ENCODE data around the gene PEAK1. TPM values are rescaled to one million over a fixed set of nuclear protein-coding genes. Genes with fewer than 3 reads are reported as not detected.
"Not testable (repeated sequence)": the region's sequence is repeated elsewhere in the genome, so short reads cannot be mapped to it uniquely, and the experiment has no call there.

PEAK1 gene
- total and polyA plus RNA-seq, 2 donors (not counting 3 experiments of a cell fraction or from before 2014, with no cell fraction given) = 17.9 to 91.9 TPM

DNA sequence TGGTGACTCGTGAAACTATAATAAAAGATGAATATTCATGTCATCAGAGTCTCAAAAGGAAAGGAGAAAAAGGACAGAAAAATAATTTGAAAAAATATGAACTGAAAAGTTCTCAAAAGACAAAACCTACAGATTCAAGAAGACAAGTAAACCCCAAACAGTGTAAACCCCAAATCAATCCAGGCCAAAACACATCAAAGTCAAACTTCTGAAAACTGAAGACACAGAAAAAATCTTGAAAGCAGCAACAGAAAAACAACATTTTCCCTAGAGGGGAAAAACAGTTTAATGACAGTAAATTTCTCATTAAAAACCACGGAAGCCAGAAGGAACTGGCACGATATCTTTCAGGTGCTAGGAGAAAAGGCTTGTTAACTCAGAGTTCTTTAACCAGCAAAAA lies 143.8 kb downstream of the PEAK1 start:
- no peak overlapping the region for H3K4me2 ChIP-seq (ENCODE audit: insufficient read depth, low read length)
- dilution Hi-C loops (cut with MboI; ENCODE audit: extremely low pct_ligation_motif_present, low sequenced_read_pairs) = no loop called here
- H2AFZ ChIP-seq (ENCODE audit: low read depth, low read length) = no peak overlapping the region
- no peak overlapping the region for H3K27ac ChIP-seq (ENCODE audit: insufficient read depth, low read depth, low read length)
- ChIA-PET CTCF (no interaction called here), POLR2A (no interaction called here)
- DNase-seq (ENCODE audit: low read depth, low spot score) = no peak
- H3K4me3 ChIP-seq (replicated peaks in 1 of 3; ENCODE audit: insufficient read depth in 1 of 3, low read depth in 1 of 3, low read length in 3 of 3) = no peak overlapping the region
- FAIRE-seq = no peak
- H3K4me1 ChIP-seq (ENCODE audit: control insufficient read depth, extremely low read depth, insufficient read depth, low read length) = no peaks in the 10 kb centered on the region
- no TSS peak for BruUV-seq (replicated peaks)
- H3K9me1 ChIP-seq (replicated peaks; ENCODE audit: control insufficient read depth, extremely low read depth, insufficient read depth, low read length) = no peaks in the 10 kb centered on the region
- no peaks in the 10 kb centered on the region for H3K9me3 ChIP-seq (replicated peaks; ENCODE audit: control insufficient read depth, insufficient read depth, low read length)
- H3K79me2 ChIP-seq (ENCODE audit: control insufficient read depth, insufficient read depth, low read length) = peaks cover 4% of the 10 kb centered on the region
- TF ChIP-seq, protein P1, sequence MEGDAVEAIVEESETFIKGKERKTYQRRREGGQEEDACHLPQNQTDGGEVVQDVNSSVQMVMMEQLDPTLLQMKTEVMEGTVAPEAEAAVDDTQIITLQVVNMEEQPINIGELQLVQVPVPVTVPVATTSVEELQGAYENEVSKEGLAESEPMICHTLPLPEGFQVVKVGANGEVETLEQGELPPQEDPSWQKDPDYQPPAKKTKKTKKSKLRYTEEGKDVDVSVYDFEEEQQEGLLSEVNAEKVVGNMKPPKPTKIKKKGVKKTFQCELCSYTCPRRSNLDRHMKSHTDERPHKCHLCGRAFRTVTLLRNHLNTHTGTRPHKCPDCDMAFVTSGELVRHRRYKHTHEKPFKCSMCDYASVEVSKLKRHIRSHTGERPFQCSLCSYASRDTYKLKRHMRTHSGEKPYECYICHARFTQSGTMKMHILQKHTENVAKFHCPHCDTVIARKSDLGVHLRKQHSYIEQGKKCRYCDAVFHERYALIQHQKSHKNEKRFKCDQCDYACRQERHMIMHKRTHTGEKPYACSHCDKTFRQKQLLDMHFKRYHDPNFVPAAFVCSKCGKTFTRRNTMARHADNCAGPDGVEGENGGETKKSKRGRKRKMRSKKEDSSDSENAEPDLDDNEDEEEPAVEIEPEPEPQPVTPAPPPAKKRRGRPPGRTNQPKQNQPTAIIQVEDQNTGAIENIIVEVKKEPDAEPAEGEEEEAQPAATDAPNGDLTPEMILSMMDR (IDR thresholded peaks at IDR 0.05; ENCODE audit: extremely low read depth in 1 of 2, insufficient read depth in 1 of 2, low read depth in 1 of 2, low read length in 2 of 2) = no peak
- TF ChIP-seq GATA2 (IDR thresholded peaks at IDR 0.05; ENCODE audit: insufficient read depth, insufficient read length, low read depth, low read length) = no peak
- no peak for TF ChIP-seq POLR2A (IDR thresholded peaks at IDR 0.05; ENCODE audit: low read depth, low read length)
- no peak for TF ChIP-seq POLR2AphosphoS5 (IDR thresholded peaks at IDR 0.05; ENCODE audit: insufficient read depth, low read depth, low read length)
- TF ChIP-seq FOS (IDR thresholded peaks at IDR 0.05; ENCODE audit: borderline replicate concordance, insufficient read depth, low read length) = no peak
- TF ChIP-seq MYC (IDR thresholded peaks at IDR 0.05; ENCODE audit: low read depth, low read length) = no peak
- no peak for TF ChIP-seq EZH2 (IDR thresholded peaks at IDR 0.05; ENCODE audit: borderline replicate concordance, low read depth, low read length, severe bottlenecking)
- TF ChIP-seq, protein P2, sequence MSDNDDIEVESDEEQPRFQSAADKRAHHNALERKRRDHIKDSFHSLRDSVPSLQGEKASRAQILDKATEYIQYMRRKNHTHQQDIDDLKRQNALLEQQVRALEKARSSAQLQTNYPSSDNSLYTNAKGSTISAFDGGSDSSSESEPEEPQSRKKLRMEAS (IDR thresholded peaks at IDR 0.05; ENCODE audit: insufficient read depth, insufficient read length) = no peak
- no peak for TF ChIP-seq JUN (IDR thresholded peaks at IDR 0.05; ENCODE audit: borderline replicate concordance, insufficient read depth, insufficient read length, low read depth)
- H3K36me3 ChIP-seq (ENCODE audit: control insufficient read depth in 2 of 2, extremely low read depth in 1 of 2, insufficient read depth in 2 of 2, low read length in 2 of 2) = peaks cover 0 to 4% of the 10 kb centered on the region in 2 experiments
- H3K27me3 ChIP-seq (ENCODE audit: control insufficient read depth in 2 of 2, insufficient read depth in 2 of 2, low read length in 2 of 2) = no peaks in the 10 kb centered on the region
- H4K20me1 ChIP-seq (replicated peaks; ENCODE audit: control insufficient read depth, extremely low read depth, insufficient read depth, low read length) = no peaks in the 10 kb centered on the region
- intact Hi-C loops (cut with micrococcal nuclease) = no loop called here
- H3K9ac ChIP-seq (replicated peaks; ENCODE audit: extremely low read depth, insufficient read depth, low read length) = no peak overlapping the region

DNA sequence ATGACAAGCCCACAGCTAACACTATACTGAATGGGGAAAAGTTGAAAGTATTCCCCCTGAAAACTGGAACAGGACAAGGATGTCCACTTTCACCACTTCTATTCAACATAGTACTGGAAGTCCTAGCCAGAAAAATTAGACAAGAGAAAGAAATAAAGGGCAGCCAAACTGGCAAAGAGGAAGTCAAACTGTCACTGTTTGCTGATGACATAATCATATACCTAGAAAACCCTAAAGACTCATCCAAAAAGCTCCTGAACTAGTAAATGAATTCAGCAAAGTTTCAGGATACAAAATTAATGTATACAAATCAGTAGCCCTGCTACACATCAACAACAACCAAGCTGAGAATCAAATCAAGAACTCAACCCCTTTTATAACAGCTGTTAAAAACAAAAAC lies 146.8 kb downstream of the PEAK1 start:
- DNase-seq (ENCODE audit: low read depth, low spot score); dilution Hi-C loops (cut with MboI; ENCODE audit: extremely low pct_ligation_motif_present, low sequenced_read_pairs): not testable (repeated sequence)
- CTCF ChIA-PET = interaction anchor here (1.3 kb wide), 1 partner anchor 270 kb away, joined by 4 read pairs; no protein-coding TSS in a partner anchor

More for the DNA sequence above, 146.8 kb downstream of the PEAK1 start:
- H3K4me2 ChIP-seq (ENCODE audit: insufficient read depth, low read length); H2AFZ ChIP-seq (ENCODE audit: low read depth, low read length); H3K79me2 ChIP-seq (ENCODE audit: control insufficient read depth, insufficient read depth, low read length); H4K20me1 ChIP-seq (replicated peaks; ENCODE audit: control insufficient read depth, extremely low read depth, insufficient read depth, low read length); intact Hi-C loops (cut with micrococcal nuclease); H3K27me3 ChIP-seq (ENCODE audit: control insufficient read depth in 2 of 2, insufficient read depth in 2 of 2, low read length in 2 of 2); BruUV-seq (replicated peaks); H3K27ac ChIP-seq (ENCODE audit: insufficient read depth, low read depth, low read length); FAIRE-seq; H3K4me3 ChIP-seq (replicated peaks in 1 of 3; ENCODE audit: insufficient read depth in 1 of 3, low read depth in 1 of 3, low read length in 3 of 3); H3K36me3 ChIP-seq (ENCODE audit: control insufficient read depth in 2 of 2, extremely low read depth in 1 of 2, insufficient read depth in 2 of 2, low read length in 2 of 2); H3K9me1 ChIP-seq (replicated peaks; ENCODE audit: control insufficient read depth, extremely low read depth, insufficient read depth, low read length); POLR2A ChIA-PET; H3K9ac ChIP-seq (replicated peaks; ENCODE audit: extremely low read depth, insufficient read depth, low read length); H3K9me3 ChIP-seq (replicated peaks; ENCODE audit: control insufficient read depth, insufficient read depth, low read length); H3K4me1 ChIP-seq (ENCODE audit: control insufficient read depth, extremely low read depth, insufficient read depth, low read length): not testable (repeated sequence)
